ENCODE data around the gene GPRC5D.

The GPRC5D gene

GRCh38 chr12:12979126-12979525 lies 27.2 kb upstream of the GPRC5D start:
- no peak for DNase-seq

- DNase-seq = no peak
Measured at GRCh38 chr12:12977231-12977630, 25.3 kb upstream of the GPRC5D start.

- no peak for DNase-seq
Measured at GRCh38 chr12:12976366-12976765, 24.4 kb upstream of the GPRC5D start.

- DNase-seq = peak; percentile 53 to 59
Measured at GRCh38 chr12:12975322-12976077, 23.5 kb upstream of the GPRC5D start.

- DNase-seq = no peak
Measured at GRCh38 chr12:12974211-12974610, 22.2 kb upstream of the GPRC5D start.

GRCh38 chr12:12973019-12973418 lies 21.0 kb upstream of the GPRC5D start:
- DNase-seq = no peak

- DNase-seq = no peak
Measured at GRCh38 chr12:12965836-12966235, 13.9 kb upstream of the GPRC5D start.

- peak; percentile 22 to 38 for DNase-seq
Measured at GRCh38 chr12:12964255-12964654, 12.3 kb upstream of the GPRC5D start.

GRCh38 chr12:12960639-12961209 lies 8.8 kb upstream of the GPRC5D start:
- DNase-seq = no peak

- no peak for DNase-seq
Measured at GRCh38 chr12:12958886-12959285, 6.9 kb upstream of the GPRC5D start.

- DNase-seq = no peak
Measured at GRCh38 chr12:12954878-12955625, 3.1 kb upstream of the GPRC5D start.

- no peak for DNase-seq
Measured at GRCh38 chr12:12954356-12954755, 2.4 kb upstream of the GPRC5D start.

GRCh38 chr12:12951504-12951903 lies 466 bp downstream of the GPRC5D start:
- no peak for DNase-seq

- no peak for DNase-seq
Measured at GRCh38 chr12:12947902-12948301, 4.1 kb downstream of the GPRC5D start.

GRCh38 chr12:12946686-12947355 lies 5.1 kb downstream of the GPRC5D start:
- DNase-seq = no peak

- no peak for DNase-seq
Measured at GRCh38 chr12:12945591-12945990, 6.4 kb downstream of the GPRC5D start.

GRCh38 chr12:12943586-12944260 lies 8.2 kb downstream of the GPRC5D start:
- no peak for DNase-seq

GRCh38 chr12:12941450-12942350 lies 10.3 kb downstream of the GPRC5D start:
- DNase-seq = no peak

- no peak for DNase-seq
Measured at GRCh38 chr12:12939888-12940287, 12.1 kb downstream of the GPRC5D start.

- DNase-seq = no peak
Measured at GRCh38 chr12:12938541-12938940, 13.4 kb downstream of the GPRC5D start.

GRCh38 chr12:12936983-12937491 lies 14.9 kb downstream of the GPRC5D start:
- no peak for DNase-seq

GRCh38 chr12:12934556-12934955 lies 17.4 kb downstream of the GPRC5D start:
- DNase-seq = no peak
